ENCODE results near the gene GSX2. TPM values are rescaled to one million over a fixed set of nuclear protein-coding genes. Genes with fewer than 3 reads are reported as not detected.

The GSX2 gene
- total and polyA plus RNA-seq, 2 of the 13 experiments (the other 11 are each of a cell fraction or from before 2014, with no cell fraction given), result not detected

DNA sequence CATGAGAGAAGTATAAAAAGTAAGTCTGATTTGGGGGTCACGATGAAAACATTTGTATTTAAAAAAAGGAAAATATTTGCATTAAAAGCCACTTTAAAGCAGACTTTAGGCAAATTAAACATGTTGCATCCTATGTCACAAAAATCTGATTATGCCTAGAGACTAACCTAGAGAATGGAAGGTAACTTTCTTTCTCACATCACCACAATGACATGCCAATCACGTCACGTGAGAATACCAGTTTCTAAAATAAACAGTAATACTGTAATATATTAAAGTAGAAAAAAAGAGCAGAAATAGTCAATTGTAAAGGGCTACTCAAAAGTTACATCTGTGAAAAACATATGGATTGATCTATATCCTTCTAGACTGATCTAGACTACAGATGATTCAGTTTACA lies 38.9 kb upstream of the GSX2 start (continued):
- TF ChIP-seq ZFP36L1 (CRISPR knock-in tag; IDR thresholded peaks at IDR 0.05), result no peak
- TF ChIP-seq, protein P1, sequence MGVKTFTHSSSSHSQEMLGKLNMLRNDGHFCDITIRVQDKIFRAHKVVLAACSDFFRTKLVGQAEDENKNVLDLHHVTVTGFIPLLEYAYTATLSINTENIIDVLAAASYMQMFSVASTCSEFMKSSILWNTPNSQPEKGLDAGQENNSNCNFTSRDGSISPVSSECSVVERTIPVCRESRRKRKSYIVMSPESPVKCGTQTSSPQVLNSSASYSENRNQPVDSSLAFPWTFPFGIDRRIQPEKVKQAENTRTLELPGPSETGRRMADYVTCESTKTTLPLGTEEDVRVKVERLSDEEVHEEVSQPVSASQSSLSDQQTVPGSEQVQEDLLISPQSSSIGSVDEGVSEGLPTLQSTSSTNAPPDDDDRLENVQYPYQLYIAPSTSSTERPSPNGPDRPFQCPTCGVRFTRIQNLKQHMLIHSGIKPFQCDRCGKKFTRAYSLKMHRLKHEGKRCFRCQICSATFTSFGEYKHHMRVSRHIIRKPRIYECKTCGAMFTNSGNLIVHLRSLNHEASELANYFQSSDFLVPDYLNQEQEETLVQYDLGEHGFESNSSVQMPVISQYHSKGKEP (CRISPR knock-in tag; IDR thresholded peaks at IDR 0.05), result no peak

DNA sequence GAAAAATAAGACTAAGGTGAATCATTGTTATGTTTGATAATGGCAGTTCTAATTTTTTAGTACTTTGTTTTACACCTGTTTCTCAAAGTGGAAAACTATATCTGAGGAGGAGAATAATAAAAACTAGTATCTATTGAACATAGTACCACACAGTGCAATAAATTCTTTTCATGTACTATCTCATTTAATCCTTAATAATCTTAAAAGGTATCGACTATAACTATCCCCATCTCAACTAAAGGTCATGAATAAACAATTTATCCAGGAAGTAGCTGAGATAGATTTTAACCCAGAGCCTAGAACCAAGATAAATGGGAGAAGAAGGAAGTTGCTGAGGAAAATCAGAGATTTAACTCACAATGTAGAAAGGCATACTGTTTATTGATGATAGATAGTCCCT lies 38.1 kb upstream of the GSX2 start:
- H3K79me2 ChIP-seq (ENCODE audit: insufficient read depth, low read length), result peaks cover 73% of the 10 kb centered on the region
- H3K4me1 ChIP-seq (ENCODE audit: insufficient read depth, low read length), result peaks cover 69% of the 10 kb centered on the region
- in situ Hi-C loops (cut with HindIII; ENCODE audit: extremely low pct_ligation_motif_present, low pct_unique_long_range_greater_than_20kb), result no loop called here
- no peak for TF ChIP-seq POLR2AphosphoS2 (IDR thresholded peaks at IDR 0.05; ENCODE audit: low read depth, low read length)
- TF ChIP-seq ZNF230 (CRISPR knock-in tag; IDR thresholded peaks at IDR 0.05), result no peak
- no peak for TF ChIP-seq NCOR1 (IDR thresholded peaks at IDR 0.05; ENCODE audit: borderline replicate concordance, low read length)
- TF ChIP-seq SMAD9 (CRISPR knock-in tag; IDR thresholded peaks at IDR 0.05), result no peak
- TF ChIP-seq, protein P2, sequence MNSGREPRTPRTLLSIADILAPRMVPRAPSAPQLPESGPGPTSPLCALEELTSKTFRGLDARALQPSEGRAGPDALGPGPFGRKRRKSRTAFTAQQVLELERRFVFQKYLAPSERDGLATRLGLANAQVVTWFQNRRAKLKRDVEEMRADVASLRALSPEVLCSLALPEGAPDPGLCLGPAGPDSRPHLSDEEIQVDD (CRISPR knock-in tag; IDR thresholded peaks at IDR 0.05; ENCODE audit: borderline replicate concordance), result no peak
- no peak for TF ChIP-seq JARID2 (CRISPR knock-in tag; IDR thresholded peaks at IDR 0.05; ENCODE audit: insufficient replicate concordance)
- TF ChIP-seq U2AF2 (IDR thresholded peaks at IDR 0.05; ENCODE audit: low read depth, low read length), result no peak
- TF ChIP-seq ZEB1 (IDR thresholded peaks at IDR 0.05; ENCODE audit: insufficient replicate concordance, low read depth), result no peak
- TF ChIP-seq ZNF232 (CRISPR knock-in tag; IDR thresholded peaks at IDR 0.05; ENCODE audit: borderline replicate concordance), result no peak
- TF ChIP-seq RBAK (CRISPR knock-in tag; IDR thresholded peaks at IDR 0.05), result no peak
- TF ChIP-seq IRF2 (CRISPR knock-in tag; IDR thresholded peaks at IDR 0.05), result no peak
- TF ChIP-seq TCF7 (IDR thresholded peaks at IDR 0.05; ENCODE audit: low read depth), result no peak
- TF ChIP-seq CBX2 (IDR thresholded peaks at IDR 0.05; ENCODE audit: low read depth, low read length), result no peak
- no peak for TF ChIP-seq CBX2 (CRISPR knock-in tag; IDR thresholded peaks at IDR 0.05; ENCODE audit: low read depth)
- TF ChIP-seq MXI1 (IDR thresholded peaks at IDR 0.05; ENCODE audit: borderline replicate concordance, low read depth, low read length), result no peak
- no peak for TF ChIP-seq FLYWCH1 (CRISPR knock-in tag; IDR thresholded peaks at IDR 0.05)
- no peak for TF ChIP-seq NR1H2 (CRISPR knock-in tag; IDR thresholded peaks at IDR 0.05; ENCODE audit: borderline replicate concordance, low read depth)
- TF ChIP-seq ZBTB7B (CRISPR knock-in tag; IDR thresholded peaks at IDR 0.05), result no peak
- TF ChIP-seq, protein P3, sequence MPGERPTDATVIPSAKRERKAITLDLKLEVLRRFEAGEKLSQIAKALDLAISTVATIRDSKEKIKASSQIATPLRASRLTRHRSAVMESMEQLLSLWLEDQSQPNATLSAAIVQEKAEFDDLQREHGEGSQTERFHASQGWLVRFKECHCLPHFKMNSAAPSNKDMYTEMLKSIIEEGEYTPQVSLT (CRISPR knock-in tag; IDR thresholded peaks at IDR 0.05; ENCODE audit: borderline replicate concordance, low read depth), result no peak
- no peak overlapping the region for H3K27ac ChIP-seq (ENCODE audit: extremely low read length, insufficient read depth, low read length)
- BruUV-seq (replicated peaks), result no TSS peak
- peak overlapping the region; percentile 38 to 96 (median 40); a peak in 4 of 6 replicates for H3K4me3 ChIP-seq (replicated peaks in 1 of 3; ENCODE audit: insufficient read depth in 1 of 3, low read depth in 2 of 3, low read length in 3 of 3)
- no peaks in the 10 kb centered on the region for H3K36me3 ChIP-seq (replicated peaks in 1 of 2; ENCODE audit: control insufficient read depth in 1 of 2, insufficient read depth in 2 of 2, low read length in 2 of 2)
- intact Hi-C loops (cut with micrococcal nuclease; ENCODE audit: unreplicated experiment), result loop anchor here (5.0 kb wide), 1 partner anchor 155 kb away; no protein-coding TSS in a partner anchor
- peaks cover 48% of the 10 kb centered on the region; the same call in 1 of the 2 replicates for H4K20me1 ChIP-seq (ENCODE audit: insufficient read depth, low read length)
- ATAC-seq, result no peak
- WGBS (ENCODE audit: low lambda C conversion rate), result 91% methylated on average over 1 of the region's 1 CpG
- ChIA-PET CTCF (ENCODE audit: low intra/inter-chr PET ratio, low total read pairs) (no interaction called here), POLR2A (interaction anchor here (0.8 to 2.5 kb wide), 2 partner anchors 24 to 29 kb away, joined by 3 to 18 read pairs; no protein-coding TSS in a partner anchor)
- no peaks in the 10 kb centered on the region for H3K9me3 ChIP-seq (ENCODE audit: low read length)
- no peak for DNase-seq (ENCODE audit: low spot score)
- no peak overlapping the region for H2AFZ ChIP-seq (ENCODE audit: low read length)
- H3K9ac ChIP-seq (ENCODE audit: insufficient read depth, low read depth, low read length), result no peak overlapping the region; the same call in 1 of the 2 replicates
- H3K27me3 ChIP-seq (ENCODE audit: control insufficient read depth in 1 of 2, insufficient read depth in 2 of 2, low read length in 2 of 2), result no peaks in the 10 kb centered on the region; a peak in 1 of 5 replicates
- no peak for FAIRE-seq
- peak overlapping the region; percentile 76 for H3K4me2 ChIP-seq (ENCODE audit: low read depth, low read length)

Measured in HepG2 (cell line).